Fibroblast of skin of right biceps (primary cell): Measurements from ENCODE around the gene THOP1.
A peak's percentile ranks its signal among the peaks of the same experiment; 100 is the strongest.

Source experiments
- DNase-seq: peaks from one replicate; pipeline ENCODE4 v3.0.0-alpha.2; 2013

Gene THOP1

GRCh38 chr19:2762783-2763496 is 22.4 kb upstream of the THOP1 start:
- no peak for DNase-seq

GRCh38 chr19:2763687-2764086 is 21.6 kb upstream of the THOP1 start:
- DNase-seq = no peak

- no peak for DNase-seq
Measured at GRCh38 chr19:2764945-2765344, 20.4 kb upstream of the THOP1 start.

GRCh38 chr19:2765376-2765775 is 19.9 kb upstream of the THOP1 start:
- no peak for DNase-seq

- no peak for DNase-seq
Measured at GRCh38 chr19:2766594-2767372, 18.5 kb upstream of the THOP1 start.

GRCh38 chr19:2767688-2768087 is 17.6 kb upstream of the THOP1 start:
- no peak for DNase-seq

- DNase-seq = no peak
Measured at GRCh38 chr19:2768365-2769132, 16.8 kb upstream of the THOP1 start.

GRCh38 chr19:2769218-2769617 is 16.1 kb upstream of the THOP1 start:
- no peak for DNase-seq

GRCh38 chr19:2770055-2771013 is 15.0 kb upstream of the THOP1 start:
- DNase-seq = peak; percentile 25

- DNase-seq = no peak
Measured at GRCh38 chr19:2771786-2772674, 13.3 kb upstream of the THOP1 start.

- no peak for DNase-seq
Measured at GRCh38 chr19:2774083-2774679, 11.1 kb upstream of the THOP1 start.

- DNase-seq = no peak
Measured at GRCh38 chr19:2774953-2775555, 10.2 kb upstream of the THOP1 start.

GRCh38 chr19:2775556-2776430 is 9.5 kb upstream of the THOP1 start:
- DNase-seq = peak; percentile 18

GRCh38 chr19:2777952-2778683 is 7.2 kb upstream of the THOP1 start:
- DNase-seq = no peak

GRCh38 chr19:2779121-2779740 is 6.1 kb upstream of the THOP1 start:
- DNase-seq = no peak

GRCh38 chr19:2780284-2780683 is 5.0 kb upstream of the THOP1 start:
- no peak for DNase-seq

GRCh38 chr19:2782329-2782935 is 2.9 kb upstream of the THOP1 start:
- DNase-seq = no peak
